Measurements from ENCODE around the gene REEP6.
A peak's percentile ranks its signal among the peaks of the same experiment; 100 is the strongest.

REEP6 gene

GRCh38 chr19:1489463-1490310, 1.3 kb upstream of the REEP6 start:
- DNase-seq (ENCODE audit: low read depth): no peak
- TF ChIP-seq CTCF (conservative IDR thresholded peaks at IDR 0.05; ENCODE audit: low read depth, low read length): no peak
- peak overlapping the region; percentile 65 for H3K4me3 ChIP-seq (ENCODE audit: low read depth, low read length)

DNA sequence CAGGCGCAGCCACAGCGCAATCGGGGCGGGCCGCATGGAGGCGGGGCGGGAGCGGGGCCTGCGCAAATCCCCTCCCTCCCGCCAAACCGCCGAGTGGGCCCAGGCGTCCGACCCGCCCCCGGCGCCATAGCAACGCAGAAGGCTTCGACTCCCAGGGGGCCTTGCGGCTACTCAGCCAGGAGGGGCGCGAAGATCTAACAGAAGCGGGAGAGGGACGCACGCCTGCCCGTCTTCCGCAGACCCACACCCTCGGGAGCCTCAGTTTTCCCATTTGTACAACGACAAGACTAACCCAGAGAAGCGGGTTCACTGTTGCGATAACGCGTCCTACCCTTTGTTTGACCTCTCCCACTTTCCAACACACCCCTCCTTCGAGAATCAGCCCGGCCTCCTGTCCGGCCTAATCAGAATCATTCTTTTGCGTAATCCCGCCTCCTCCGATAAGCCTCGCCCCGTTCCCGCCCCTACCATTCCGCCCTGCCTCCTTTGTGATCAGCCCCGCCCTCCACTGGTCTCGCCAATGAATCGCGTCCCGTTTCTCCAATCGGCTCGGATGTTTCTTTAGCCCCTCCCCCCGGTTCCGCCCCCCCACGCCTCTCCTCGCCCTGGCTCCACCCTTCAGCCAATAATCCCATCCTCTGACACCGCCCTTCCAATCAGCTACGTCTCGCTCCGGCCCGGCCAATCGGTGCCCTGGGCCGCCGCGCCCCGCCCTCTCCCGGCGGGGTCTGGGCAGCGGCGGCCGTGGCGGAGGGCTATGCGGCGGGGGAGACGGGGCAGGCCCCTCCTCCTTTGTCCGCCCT, 469 bp upstream of the REEP6 start, which contains the start of gene PCSK4:
Gene PCSK4 (minus strand): TSS at position 40 of the 803 bp plus-strand sequence. CDS start 4 bp downstream, at position 36.
- H3K4me3 ChIP-seq (ENCODE audit: low read depth, low read length): peak within 1 kb of the TSS; percentile 65
- no peak for TF ChIP-seq CTCF (conservative IDR thresholded peaks at IDR 0.05; ENCODE audit: low read depth, low read length)
- peak; percentile 99 for DNase-seq (ENCODE audit: low read depth)

DNA sequence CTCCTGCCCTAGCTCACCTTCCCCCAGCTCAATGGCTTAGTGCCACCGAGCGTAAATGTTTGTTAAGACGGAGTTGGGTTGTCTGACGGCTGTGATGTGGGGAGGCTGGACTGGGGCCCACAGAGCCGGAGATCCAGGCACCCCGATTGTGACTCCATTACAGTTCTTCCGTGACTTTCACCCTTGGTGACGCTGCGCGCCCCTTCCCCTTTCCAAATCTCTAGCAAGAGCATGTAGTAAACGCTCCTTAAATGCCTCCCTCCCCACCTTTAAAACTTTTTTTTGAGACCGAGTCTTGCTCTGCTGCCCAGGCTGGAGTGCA, 829 bp downstream of the REEP6 start:
- TF ChIP-seq CTCF (conservative IDR thresholded peaks at IDR 0.05; ENCODE audit: low read depth, low read length): no peak
- no peak overlapping the region for H3K4me3 ChIP-seq (ENCODE audit: low read depth, low read length)
- no peak for DNase-seq (ENCODE audit: low read depth)

- TF ChIP-seq CTCF (conservative IDR thresholded peaks at IDR 0.05; ENCODE audit: low read depth, low read length): no peak
- no peak for DNase-seq (ENCODE audit: low read depth)
- H3K4me3 ChIP-seq (ENCODE audit: low read depth, low read length): no peak overlapping the region
Observed at GRCh38 chr19:1492474-1493006, 1.6 kb downstream of the REEP6 start.

DNA sequence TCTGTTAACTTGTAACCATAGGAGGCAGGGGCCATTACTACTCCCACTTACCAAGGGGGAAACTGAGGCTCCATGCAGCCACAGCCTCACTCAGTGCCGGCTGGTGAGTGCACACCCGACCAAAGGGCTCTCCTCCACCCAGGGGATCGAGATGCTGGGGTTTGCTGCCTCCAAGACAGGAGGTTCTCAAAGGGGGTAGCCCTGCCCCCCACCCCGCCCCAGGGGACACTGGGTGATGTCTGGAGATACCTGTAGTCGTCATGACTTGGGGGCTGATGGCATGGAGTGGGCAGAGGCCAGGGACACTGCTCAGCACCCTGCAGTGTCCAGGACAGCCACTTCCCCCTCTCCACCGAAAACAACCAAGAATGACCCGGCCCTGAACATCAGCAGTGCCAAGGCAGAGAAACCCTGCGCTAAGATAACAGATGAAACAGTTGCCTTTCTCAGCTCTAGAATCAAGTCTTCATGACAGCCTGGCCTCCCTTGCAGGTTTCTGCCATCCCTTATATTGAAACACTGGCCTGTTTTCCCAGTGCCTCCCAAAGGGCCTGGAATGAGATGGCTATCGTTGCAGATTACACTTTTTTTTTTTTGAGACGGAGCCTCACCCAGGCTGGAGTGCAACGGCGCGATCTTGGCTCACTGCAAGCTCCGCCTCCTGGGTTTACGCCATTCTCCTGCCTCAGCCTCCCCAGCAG, 3.3 kb downstream of the REEP6 start:
- no peak for TF ChIP-seq CTCF (conservative IDR thresholded peaks at IDR 0.05; ENCODE audit: low read depth, low read length)
- H3K4me3 ChIP-seq (ENCODE audit: low read depth, low read length): no peak overlapping the region
- DNase-seq (ENCODE audit: low read depth): no peak

DNA sequence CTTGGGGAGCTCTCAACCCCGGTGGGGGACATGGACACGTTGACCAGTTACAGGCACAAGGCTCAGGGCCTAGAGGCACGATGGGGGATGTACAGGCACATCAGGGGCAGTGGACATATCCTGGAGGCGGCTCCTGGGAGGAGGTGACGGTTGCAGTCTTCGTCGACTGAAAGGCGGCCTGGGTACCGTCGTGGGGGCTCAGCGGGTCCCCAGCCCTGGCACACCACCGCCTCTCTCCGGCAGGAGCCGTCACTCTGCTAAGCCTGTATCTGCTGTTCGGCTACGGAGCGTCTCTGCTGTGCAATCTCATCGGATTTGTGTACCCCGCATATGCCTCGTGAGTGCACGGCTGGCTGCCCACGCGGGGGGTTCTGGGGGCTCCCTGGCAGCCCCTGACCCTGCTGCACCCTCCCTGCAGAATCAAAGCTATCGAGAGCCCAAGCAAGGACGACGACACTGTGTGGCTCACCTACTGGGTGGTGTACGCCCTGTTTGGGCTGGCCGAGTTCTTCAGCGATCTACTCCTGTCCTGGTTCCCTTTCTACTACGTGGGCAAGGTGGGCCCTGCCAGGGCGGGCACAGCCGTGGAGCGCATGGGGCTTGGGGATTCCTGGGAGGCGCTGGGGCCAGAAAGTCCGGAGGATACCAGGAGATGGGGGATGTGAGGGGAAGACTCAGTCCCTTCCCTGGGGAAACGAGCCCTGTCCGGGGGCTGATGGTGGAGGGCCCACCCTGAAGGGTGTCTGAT, 4.2 kb downstream of the REEP6 start:
- no peak for TF ChIP-seq CTCF (conservative IDR thresholded peaks at IDR 0.05; ENCODE audit: low read depth, low read length)
- no peak overlapping the region for H3K4me3 ChIP-seq (ENCODE audit: low read depth, low read length)
- no peak for DNase-seq (ENCODE audit: low read depth)
